GM18502 (cell line): ENCODE results near the gene IL36B.
"Not testable (repeated sequence)": the region's sequence is repeated elsewhere in the genome, so short reads cannot be mapped to it uniquely, and the experiment has no call there.

Experiments used
- ATAC-seq: cut with Tn5 transposase; IDR thresholded peaks from one replicate; pipeline ENCODE4 v1.9.1; 2021; ENCODE audit warnings: mild to moderate bottlenecking; ENCODE audit not compliant: unreplicated experiment, poor library complexity

IL36B gene

GRCh38 chr2:113052396-113052917 is at the start of gene IL36B:
Gene IL36B (minus strand): TSS chr2:113052867.
- ATAC-seq: no peak

GRCh38 chr2:113102133-113102532 is 49.5 kb upstream of the IL36B start:
- no peak for ATAC-seq

- ATAC-seq: no peak
These were observed 45.9 kb upstream of the IL36B start for GRCh38 chr2:113098532-113098931.

- ATAC-seq: no peak
These were observed 45.4 kb upstream of the IL36B start for GRCh38 chr2:113098041-113098440.

GRCh38 chr2:113096842-113097618 is 44.4 kb upstream of the IL36B start:
- ATAC-seq: not testable (repeated sequence)

- not testable (repeated sequence) for ATAC-seq
These were observed 43.6 kb upstream of the IL36B start for GRCh38 chr2:113096306-113096705.

- ATAC-seq: no peak
These were observed 40.9 kb upstream of the IL36B start for GRCh38 chr2:113093613-113093977.

GRCh38 chr2:113092864-113093612 is 40.4 kb upstream of the IL36B start:
- ATAC-seq: no peak

- no peak for ATAC-seq
These were observed 38.7 kb upstream of the IL36B start for GRCh38 chr2:113091231-113091896.

- ATAC-seq: no peak
These were observed 37.2 kb upstream of the IL36B start for GRCh38 chr2:113089916-113090315.

- no peak for ATAC-seq
These were observed 35.7 kb upstream of the IL36B start for GRCh38 chr2:113088213-113088992.

GRCh38 chr2:113085542-113085941 is 32.9 kb upstream of the IL36B start:
- ATAC-seq: no peak

GRCh38 chr2:113084249-113085000 is 31.8 kb upstream of the IL36B start:
- no peak for ATAC-seq

GRCh38 chr2:113083296-113083695 is 30.6 kb upstream of the IL36B start:
- ATAC-seq: no peak

GRCh38 chr2:113081488-113082210 is 29.0 kb upstream of the IL36B start:
- ATAC-seq: no peak

- ATAC-seq: no peak
These were observed 27.5 kb upstream of the IL36B start for GRCh38 chr2:113080134-113080533.

- no peak for ATAC-seq
These were observed 26.5 kb upstream of the IL36B start for GRCh38 chr2:113079131-113079530.

- no peak for ATAC-seq
These were observed 25.7 kb upstream of the IL36B start for GRCh38 chr2:113078350-113078839.

- no peak for ATAC-seq
These were observed 25.3 kb upstream of the IL36B start for GRCh38 chr2:113077921-113078320.
